ENCODE measurements around the gene CACHD1.

CACHD1 gene

GRCh38 chr1:64555947-64556346, 86.0 kb downstream of the CACHD1 start:
- no peak for DNase-seq

GRCh38 chr1:64561993-64562392, 92.1 kb downstream of the CACHD1 start:
- no peak for DNase-seq

GRCh38 chr1:64563958-64564565, 94.1 kb downstream of the CACHD1 start:
- DNase-seq: no peak

GRCh38 chr1:64564891-64565290, 95.0 kb downstream of the CACHD1 start:
- no peak for DNase-seq

GRCh38 chr1:64567426-64568170, 97.7 kb downstream of the CACHD1 start:
- no peak for DNase-seq

GRCh38 chr1:64568171-64568450, 98.2 kb downstream of the CACHD1 start:
- no peak for DNase-seq

- no peak for DNase-seq
Measured at GRCh38 chr1:64569411-64569810, 99.5 kb downstream of the CACHD1 start.

- DNase-seq: no peak
Measured at GRCh38 chr1:64570267-64570855, 100.4 kb downstream of the CACHD1 start.

GRCh38 chr1:64572222-64572900, 102.4 kb downstream of the CACHD1 start:
- no peak for DNase-seq

- no peak for DNase-seq
Measured at GRCh38 chr1:64574301-64574700, 104.4 kb downstream of the CACHD1 start.

GRCh38 chr1:64575881-64576676, 106.2 kb downstream of the CACHD1 start:
- no peak for DNase-seq

GRCh38 chr1:64578270-64578973, 108.5 kb downstream of the CACHD1 start:
- DNase-seq: no peak

GRCh38 chr1:64579767-64580166, 109.8 kb downstream of the CACHD1 start:
- no peak for DNase-seq

GRCh38 chr1:64581135-64581842, 111.4 kb downstream of the CACHD1 start:
- DNase-seq: no peak

GRCh38 chr1:64581843-64582185, 111.9 kb downstream of the CACHD1 start:
- no peak for DNase-seq

- DNase-seq: no peak
Measured at GRCh38 chr1:64584479-64584878, 114.5 kb downstream of the CACHD1 start.

- no peak for DNase-seq
Measured at GRCh38 chr1:64588876-64589275, 118.9 kb downstream of the CACHD1 start.

- DNase-seq: no peak
Measured at GRCh38 chr1:64590316-64590715, 120.4 kb downstream of the CACHD1 start.

GRCh38 chr1:64594446-64594845, 124.5 kb downstream of the CACHD1 start:
- no peak for DNase-seq

- DNase-seq: no peak
Measured at GRCh38 chr1:64595871-64596515, 126.1 kb downstream of the CACHD1 start.

GRCh38 chr1:64597113-64597512, 127.2 kb downstream of the CACHD1 start:
- DNase-seq: no peak
